Breast epithelium (tissue), 4 donors: ENCODE measurements around the gene NCBP2. TPM values are rescaled to one million over a fixed set of nuclear protein-coding genes. Genes with fewer than 3 reads are reported as not detected.

Experiments
- DNase-seq, 2 donors: peaks; one replicate each; pipeline ENCODE4 v3.0.0-alpha.2; 2019; ENCODE audit warnings: low spot score in 2 of 2
- H3K27ac ChIP-seq, 2 donors: fragments of 200-600 bp; sonication (generic) in 1 of 2; one replicate each; pipeline ENCODE4 v1.5.1; 2016 to 2019; ENCODE audit warnings: mild to moderate bottlenecking in 1 of 2
- H3K27me3 ChIP-seq, 2 donors: fragments of 200-600 bp; sonication (generic) in 1 of 2; one replicate each; pipeline versions ENCODE4 v1.5.1 to v1.6.0; 2017 to 2019; ENCODE audit warnings: control low read depth in 1 of 2, mild to moderate bottlenecking in 1 of 2
- H3K36me3 ChIP-seq: fragments of 200-600 bp; one replicate; pipeline ENCODE4 v1.5.1; 2019
- H3K4me1 ChIP-seq, 2 donors: fragments of 200-600 bp; sonication (generic); one replicate each; pipeline ENCODE4 v1.5.1; 2016 to 2019; ENCODE audit warnings: control low read depth in 1 of 2
- H3K4me3 ChIP-seq, 3 donors: fragments of 200-600 bp; sonication (generic); 1 replicate in 2 of 3; 2 replicates in 1 of 3; pipeline ENCODE4 v1.5.1; 2016 to 2019; ENCODE audit warnings: mild to moderate bottlenecking in 3 of 3, moderate library complexity in 2 of 3
- H3K9me3 ChIP-seq, 2 donors: fragments of 200-600 bp; sonication (generic) in 1 of 2; one replicate each; pipeline ENCODE4 v1.5.1; 2016 to 2019; ENCODE audit warnings: control low read depth in 1 of 2
- CTCF ChIP-seq, 3 donors: fragments of 450-650 bp; IDR thresholded peaks; one replicate each; pipeline ENCODE4 v1.5.1; 2016 to 2017; ENCODE audit warnings: antibody characterized with exemption in 3 of 3, mild to moderate bottlenecking in 3 of 3, moderate library complexity in 3 of 3
- POLR2A ChIP-seq: fragments of 450-650 bp; IDR thresholded peaks from one replicate; pipeline ENCODE4 v1.6.1; 2016; ENCODE audit warnings: antibody characterized with exemption, mild to moderate bottlenecking, moderate library complexity
- POLR2AphosphoS5 ChIP-seq, 3 donors: sonication (generic); formaldehyde crosslinking; IDR thresholded peaks; one replicate each; pipeline ENCODE4 v1.6.1; 2017; ENCODE audit warnings: antibody characterized with exemption in 3 of 3
- intact Hi-C: fragments of 100-400 bp; cut with DNase I; formaldehyde crosslinking; loops from one replicate; pipeline ENCODE4 v1.15.1; 2023; ENCODE audit warnings: low total_unique reads
- total RNA-seq, 3 donors: library from RNA; depleted of rRNA; stranded (reverse); fragments of >200 nt; gene quantifications; one replicate each; pipeline ENCODE4 v1.1.0, GENCODE V29; 2016

Gene NCBP2
- total RNA-seq = 10 to 100 TPM; 40.8 to 44.9 (median 42.6) TPM

DNA sequence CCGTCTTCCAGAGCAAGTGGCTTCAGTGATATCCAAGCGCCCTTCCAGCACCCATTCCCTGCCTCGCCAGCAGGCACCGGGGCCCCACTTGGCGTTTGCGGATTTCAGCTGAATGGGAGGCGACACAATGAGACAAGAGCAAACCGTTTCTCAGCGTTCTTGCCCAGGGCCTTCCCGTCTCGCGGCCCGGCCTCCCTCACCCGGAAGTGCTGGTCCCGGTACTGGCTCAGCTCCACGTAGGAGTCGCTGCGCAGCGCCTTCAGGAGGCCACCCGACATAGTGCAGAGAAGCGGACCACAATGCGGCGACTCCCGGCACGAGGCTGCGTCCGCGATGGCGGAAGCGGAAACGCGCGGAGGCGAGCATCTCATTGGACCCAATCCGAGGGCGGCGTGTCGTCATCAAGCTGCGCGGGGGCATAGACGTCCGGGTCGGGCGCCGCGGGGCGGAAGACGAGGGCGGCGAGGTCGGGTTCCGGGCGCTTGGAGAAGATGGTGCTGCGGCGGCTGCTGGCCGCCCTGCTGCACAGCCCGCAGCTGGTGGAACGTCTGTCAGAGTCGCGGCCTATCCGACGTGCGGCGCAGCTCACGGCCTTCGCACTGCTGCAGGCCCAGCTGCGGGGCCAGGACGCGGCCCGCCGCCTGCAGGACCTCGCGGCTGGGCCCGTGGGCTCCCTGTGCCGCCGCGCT, at the start of gene NCBP2:
TSS of gene NCBP2 (minus strand) at position 303 of the 689 bp plus-strand sequence. CDS start at position 278, 25 bp downstream.
- Histone ChIP-seq H3K4me3 (peak within 1 kb of the TSS; percentile 86 to 99 (median 99)), H3K9me3 (no peaks in the 10 kb centered on the region), H3K27ac (peak within 1 kb of the TSS; percentile 93 to 96), H3K4me1 (peaks cover 6 to 10% of the 10 kb centered on the region in 2 donors), H3K36me3 (no peaks in the 10 kb centered on the region), H3K27me3 (no peaks in the 10 kb centered on the region)
- intact Hi-C loops = no loop called here
- DNase-seq = peak; percentile 96 to 99
- TF ChIP-seq CTCF (IDR thresholded peaks at IDR 0.05) (peak; percentile 43 to 60 (median 43)), POLR2AphosphoS5 (IDR thresholded peaks at IDR 0.05) (peak; percentile 96 to 98 (median 97)), POLR2A (peak; percentile 81)

DNA sequence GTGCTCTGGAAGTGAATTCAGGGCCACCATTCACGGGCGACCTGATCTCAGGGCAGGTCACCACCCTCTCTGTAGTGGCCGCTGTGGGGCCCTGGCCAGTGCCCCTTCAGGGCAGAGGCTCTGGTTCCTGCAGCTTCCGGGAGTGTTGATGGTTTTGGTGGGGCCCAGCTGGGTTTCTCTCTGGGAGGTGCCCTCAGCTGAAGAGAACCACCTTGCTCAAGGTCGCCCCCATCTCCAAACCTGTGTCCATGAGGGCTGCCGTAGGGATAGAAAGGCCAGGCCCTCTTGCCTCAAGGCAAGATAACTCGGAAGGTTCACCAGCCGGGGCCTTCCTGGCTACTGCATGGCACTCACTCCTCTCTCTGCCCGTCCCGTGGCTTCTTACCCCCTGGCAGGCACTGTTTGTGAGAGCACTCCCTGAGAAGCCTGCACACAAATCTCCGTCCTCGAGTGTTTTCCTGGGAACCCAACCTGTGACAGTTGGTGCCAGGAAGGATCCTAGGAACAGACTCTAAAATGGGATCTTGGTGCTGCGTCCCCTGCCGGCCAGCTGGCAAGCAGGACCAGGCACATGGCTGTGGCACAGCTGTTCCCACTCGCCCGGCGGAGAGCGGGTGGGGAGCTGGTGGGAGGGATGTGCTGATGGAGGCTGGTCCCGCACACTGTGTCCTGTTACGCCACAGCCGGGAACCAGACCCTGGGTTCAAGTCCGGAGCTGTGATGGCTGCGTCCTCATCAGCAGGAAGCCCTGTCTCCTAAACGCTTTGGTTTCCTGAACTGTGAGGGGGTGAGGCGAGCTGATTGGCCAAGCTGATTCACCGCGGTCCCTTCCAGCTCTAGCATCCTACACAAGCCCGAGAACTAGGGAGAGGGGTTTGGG, 49.5 kb upstream of the NCBP2 start:
- Histone ChIP-seq H3K36me3 (no peaks in the 10 kb centered on the region), H3K27ac (no peak overlapping the region), H3K4me1 (no peaks in the 10 kb centered on the region), H3K27me3 (no peaks in the 10 kb centered on the region), H3K9me3 (no peaks in the 10 kb centered on the region), H3K4me3 (no peak overlapping the region)
- no peak for DNase-seq
- intact Hi-C loops = no loop called here
- no peak for TF ChIP-seq CTCF (IDR thresholded peaks at IDR 0.05)
- no peak for TF ChIP-seq POLR2A
- no peak for TF ChIP-seq POLR2AphosphoS5 (IDR thresholded peaks at IDR 0.05)

DNA sequence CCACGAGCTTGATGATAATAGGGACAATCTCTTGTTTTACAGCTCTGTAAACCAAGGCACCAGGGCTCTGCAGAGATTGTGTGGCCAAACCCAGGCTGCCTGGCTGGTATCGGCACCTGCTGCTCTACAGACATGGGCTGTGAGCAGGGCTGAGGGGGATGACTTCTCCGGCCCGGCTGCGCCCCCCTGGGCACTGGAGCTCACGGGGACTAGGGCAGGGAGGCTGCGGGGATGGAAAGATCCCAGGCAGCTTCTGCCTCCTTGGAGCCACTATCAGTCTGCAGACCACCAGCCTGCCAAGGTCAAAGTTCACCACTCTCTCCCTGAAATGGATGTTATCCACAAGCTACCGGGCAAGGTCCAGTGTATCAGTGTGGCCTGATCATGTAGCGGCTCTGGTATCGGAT, 48.3 kb upstream of the NCBP2 start:
- H3K9me3 ChIP-seq = no peaks in the 10 kb centered on the region
- no peaks in the 10 kb centered on the region for H3K36me3 ChIP-seq
- no peak overlapping the region for H3K4me3 ChIP-seq
- TF ChIP-seq CTCF (IDR thresholded peaks at IDR 0.05) (no peak), POLR2AphosphoS5 (IDR thresholded peaks at IDR 0.05) (no peak), POLR2A (no peak)
- no peaks in the 10 kb centered on the region for H3K4me1 ChIP-seq
- intact Hi-C loops = no loop called here
- no peaks in the 10 kb centered on the region for H3K27me3 ChIP-seq
- no peak for DNase-seq
- H3K27ac ChIP-seq = peak overlapping the region in 1 of 2 donors; percentile 80

DNA sequence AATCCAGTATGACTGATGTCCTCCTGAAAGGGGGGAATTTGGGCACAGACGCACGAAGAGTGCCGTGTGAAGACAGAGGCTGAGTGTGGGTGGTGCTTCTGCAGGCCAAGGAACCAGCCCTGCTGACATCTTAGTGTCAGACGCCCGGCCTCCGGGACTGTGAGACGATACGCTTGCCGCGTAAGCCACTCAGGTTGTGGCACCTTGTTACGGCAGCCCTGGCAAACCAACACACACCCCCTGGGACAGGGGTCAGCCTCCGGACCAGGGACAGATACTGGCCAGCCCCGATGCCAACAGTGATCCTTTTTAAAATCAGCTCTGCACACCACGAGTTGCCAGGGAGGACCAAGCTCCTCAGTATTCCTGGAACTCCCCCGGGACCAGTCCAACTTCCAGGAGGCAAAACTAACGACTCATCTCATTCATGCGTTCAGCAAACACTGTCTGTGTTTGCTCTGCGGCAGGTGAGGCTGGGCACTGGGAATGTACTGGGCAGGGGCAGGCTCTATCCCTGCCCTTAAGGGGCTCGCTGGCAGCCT, 47.5 kb upstream of the NCBP2 start:
- intact Hi-C loops = no loop called here
- no peaks in the 10 kb centered on the region for H3K9me3 ChIP-seq

More for the DNA sequence above, 47.5 kb upstream of the NCBP2 start:
- H3K4me3 ChIP-seq = peak overlapping the region in 1 of 3 donors; percentile 6
- no peak for TF ChIP-seq POLR2AphosphoS5 (IDR thresholded peaks at IDR 0.05)
- TF ChIP-seq CTCF (IDR thresholded peaks at IDR 0.05) = no peak
- no peak for TF ChIP-seq POLR2A
- H3K36me3 ChIP-seq = no peaks in the 10 kb centered on the region
- H3K27me3 ChIP-seq = no peaks in the 10 kb centered on the region
- no peaks in the 10 kb centered on the region for H3K4me1 ChIP-seq
- H3K27ac ChIP-seq = peak overlapping the region; percentile 34 to 80
- DNase-seq = no peak
